ENCODE results near the gene ZNF341. TPM values are rescaled to one million over a fixed set of nuclear protein-coding genes. Genes with fewer than 3 reads are reported as not detected.

Gene ZNF341
- total RNA-seq, 3 donors from 2014 or later, result 5.0 to 5.6 (median 5.1) TPM

GRCh38 chr20:33796907-33797544, 65.2 kb downstream of the ZNF341 start:
- Histone ChIP-seq H3K9me3 (no peaks in the 10 kb centered on the region), H3K4me3 (no peak overlapping the region), H3K4me1 (ENCODE audit: low read depth) (peaks cover 14% of the 10 kb centered on the region), H3K36me3 (ENCODE audit: low read depth) (no peaks in the 10 kb centered on the region)
- ATAC-seq (no peak), DNase-seq (no peak)
- intact Hi-C loops (cut with DNase I, micrococcal nuclease), result no loop called here
- no peak for TF ChIP-seq CTCF (IDR thresholded peaks at IDR 0.05)

DNA sequence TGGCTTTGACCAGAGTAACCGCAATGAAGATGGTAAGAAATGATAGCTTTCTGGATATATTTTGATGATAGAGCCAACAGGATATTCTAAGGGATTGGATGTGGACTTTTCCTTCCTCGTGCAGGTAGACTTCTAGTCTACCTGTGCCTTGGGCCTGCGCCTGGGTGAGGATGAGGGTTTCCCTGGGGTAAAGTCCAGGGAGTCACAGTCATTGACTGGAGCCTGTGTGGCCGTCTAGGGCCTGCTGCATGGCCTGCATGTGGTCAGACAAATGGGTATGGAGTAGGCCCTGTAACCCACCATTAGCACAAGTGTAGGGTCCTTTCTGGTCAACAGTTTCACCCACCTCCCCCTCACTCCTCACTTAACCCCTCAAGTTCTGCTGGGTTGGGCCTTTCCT, 66.6 kb downstream of the ZNF341 start:
- Histone ChIP-seq H3K36me3 (ENCODE audit: low read depth) (no peaks in the 10 kb centered on the region), H3K4me1 (ENCODE audit: low read depth) (peaks cover 12% of the 10 kb centered on the region), H3K9me3 (no peaks in the 10 kb centered on the region), H3K4me3 (no peak overlapping the region)
- DNase-seq (peak in 1 of 3 donors; percentile 55), ATAC-seq (peak; percentile 71)
- intact Hi-C loops (cut with DNase I, micrococcal nuclease), result no loop called here
- no peak for TF ChIP-seq CTCF (IDR thresholded peaks at IDR 0.05)

GRCh38 chr20:33803921-33804337, 72.1 kb downstream of the ZNF341 start:
- no peaks in the 10 kb centered on the region for H3K4me1 ChIP-seq (ENCODE audit: low read depth)
- DNase-seq, result no peak
- TF ChIP-seq CTCF (IDR thresholded peaks at IDR 0.05), result no peak
- H3K4me3 ChIP-seq, result no peak overlapping the region
- no peak for ATAC-seq
- intact Hi-C loops (cut with DNase I, micrococcal nuclease), result no loop called here
- H3K36me3 ChIP-seq (ENCODE audit: low read depth), result no peaks in the 10 kb centered on the region
- no peaks in the 10 kb centered on the region for H3K9me3 ChIP-seq

- Histone ChIP-seq H3K9me3 (no peaks in the 10 kb centered on the region), H3K4me3 (no peak overlapping the region), H3K36me3 (ENCODE audit: low read depth) (no peaks in the 10 kb centered on the region), H3K4me1 (ENCODE audit: low read depth) (peaks cover 3% of the 10 kb centered on the region)
- intact Hi-C loops (cut with DNase I, micrococcal nuclease), result no loop called here
- no peak for ATAC-seq
- no peak for TF ChIP-seq CTCF (IDR thresholded peaks at IDR 0.05)
- DNase-seq, result no peak
Observed at GRCh38 chr20:33808388-33808787, 76.6 kb downstream of the ZNF341 start.

DNA sequence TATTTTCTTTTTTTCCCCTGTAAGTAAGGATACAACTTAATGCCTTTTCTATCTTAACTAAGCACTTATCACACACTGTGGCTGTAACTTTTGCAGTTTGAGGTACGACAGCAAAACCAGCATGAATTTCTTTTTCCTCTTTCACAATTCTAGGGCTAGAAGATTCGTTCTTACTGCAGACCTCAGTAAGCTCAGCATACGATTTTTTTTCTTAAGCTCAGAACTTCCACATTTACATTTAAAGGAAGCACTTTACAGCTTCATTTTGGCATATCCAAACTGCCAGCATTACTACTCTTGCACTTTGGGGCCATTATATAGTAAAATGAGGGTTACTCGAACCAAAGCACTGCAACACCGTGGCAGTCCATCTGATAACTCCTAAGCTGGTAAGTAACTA, 78.5 kb downstream of the ZNF341 start:
- no peak for ATAC-seq

More for the DNA sequence above, 78.5 kb downstream of the ZNF341 start:
- Histone ChIP-seq H3K9me3 (no peaks in the 10 kb centered on the region), H3K4me3 (no peak overlapping the region), H3K4me1 (ENCODE audit: low read depth) (peaks cover 22% of the 10 kb centered on the region), H3K36me3 (ENCODE audit: low read depth) (no peaks in the 10 kb centered on the region)
- no peak for DNase-seq
- no peak for TF ChIP-seq CTCF (IDR thresholded peaks at IDR 0.05)
- intact Hi-C loops (cut with DNase I, micrococcal nuclease), result no loop called here
